Measurements from ENCODE around the gene SAFB2.

SAFB2 gene

GRCh38 chr19:5607318-5608275 lies 15.0 kb downstream of the SAFB2 start:
- Mint-ChIP-seq H3K4me1 (ENCODE audit: low read depth) (no peaks in the 10 kb centered on the region), H3K36me3 (ENCODE audit: low read depth) (peaks cover 84% of the 10 kb centered on the region), H3K27me3 (no peaks in the 10 kb centered on the region), H3K4me3 (no peak overlapping the region), H3K9me3 (no peaks in the 10 kb centered on the region), H3K27ac (no peak overlapping the region)

- no peaks in the 10 kb centered on the region for H3K9me3 Mint-ChIP-seq
- no peak overlapping the region for H3K4me3 Mint-ChIP-seq
- no peaks in the 10 kb centered on the region for H3K27me3 Mint-ChIP-seq
- peaks cover 85% of the 10 kb centered on the region for H3K36me3 Mint-ChIP-seq (ENCODE audit: low read depth)
- no peaks in the 10 kb centered on the region for H3K4me1 Mint-ChIP-seq (ENCODE audit: low read depth)
- no peak overlapping the region for H3K27ac Mint-ChIP-seq
Measured at GRCh38 chr19:5605362-5605761, 17.2 kb downstream of the SAFB2 start.

- no peaks in the 10 kb centered on the region for H3K4me1 Mint-ChIP-seq (ENCODE audit: low read depth)
- no peaks in the 10 kb centered on the region for H3K9me3 Mint-ChIP-seq
- H3K4me3 Mint-ChIP-seq, result no peak overlapping the region
- H3K27me3 Mint-ChIP-seq, result no peaks in the 10 kb centered on the region
- H3K36me3 Mint-ChIP-seq (ENCODE audit: low read depth), result peaks cover 90% of the 10 kb centered on the region
- no peak overlapping the region for H3K27ac Mint-ChIP-seq
Measured at GRCh38 chr19:5603626-5604025, 18.9 kb downstream of the SAFB2 start.

- H3K27me3 Mint-ChIP-seq, result no peaks in the 10 kb centered on the region
- no peak overlapping the region for H3K27ac Mint-ChIP-seq
- H3K9me3 Mint-ChIP-seq, result no peaks in the 10 kb centered on the region
- H3K4me3 Mint-ChIP-seq, result no peak overlapping the region
- H3K4me1 Mint-ChIP-seq (ENCODE audit: low read depth), result no peaks in the 10 kb centered on the region
- H3K36me3 Mint-ChIP-seq (ENCODE audit: low read depth), result peaks cover 81% of the 10 kb centered on the region
Measured at GRCh38 chr19:5600797-5601196, 21.8 kb downstream of the SAFB2 start.

- Mint-ChIP-seq H3K27me3 (no peaks in the 10 kb centered on the region), H3K9me3 (no peaks in the 10 kb centered on the region), H3K36me3 (ENCODE audit: low read depth) (peaks cover 77% of the 10 kb centered on the region)
Measured at GRCh38 chr19:5595745-5596144, 26.8 kb downstream of the SAFB2 start.

GRCh38 chr19:5595129-5595528 lies 27.4 kb downstream of the SAFB2 start:
- Mint-ChIP-seq H3K4me1 (ENCODE audit: low read depth) (peaks cover 2% of the 10 kb centered on the region), H3K4me3 (no peak overlapping the region), H3K9me3 (no peaks in the 10 kb centered on the region), H3K27me3 (no peaks in the 10 kb centered on the region), H3K27ac (peak overlapping the region; percentile 58), H3K36me3 (ENCODE audit: low read depth) (peaks cover 75% of the 10 kb centered on the region)

More at GRCh38 chr19:5595745-5596144, 26.8 kb downstream of the SAFB2 start:
- Mint-ChIP-seq H3K4me1 (ENCODE audit: low read depth) (peaks cover 2% of the 10 kb centered on the region), H3K27ac (peak overlapping the region; percentile 58), H3K4me3 (no peak overlapping the region)

GRCh38 chr19:5594521-5594950 lies 28.0 kb downstream of the SAFB2 start:
- peaks cover 2% of the 10 kb centered on the region for H3K4me1 Mint-ChIP-seq (ENCODE audit: low read depth)
- H3K36me3 Mint-ChIP-seq (ENCODE audit: low read depth), result peaks cover 69% of the 10 kb centered on the region
- H3K9me3 Mint-ChIP-seq, result no peaks in the 10 kb centered on the region
- no peak overlapping the region for H3K4me3 Mint-ChIP-seq
- H3K27ac Mint-ChIP-seq, result peak overlapping the region; percentile 55
- no peaks in the 10 kb centered on the region for H3K27me3 Mint-ChIP-seq

- no peak overlapping the region for H3K4me3 Mint-ChIP-seq
- H3K27ac Mint-ChIP-seq, result no peak overlapping the region
- peaks cover 67% of the 10 kb centered on the region for H3K36me3 Mint-ChIP-seq (ENCODE audit: low read depth)
- H3K27me3 Mint-ChIP-seq, result no peaks in the 10 kb centered on the region
- H3K4me1 Mint-ChIP-seq (ENCODE audit: low read depth), result peaks cover 2% of the 10 kb centered on the region
- H3K9me3 Mint-ChIP-seq, result no peaks in the 10 kb centered on the region
Measured at GRCh38 chr19:5593343-5594255, 29.0 kb downstream of the SAFB2 start.

GRCh38 chr19:5592531-5593342 lies 29.8 kb downstream of the SAFB2 start:
- Mint-ChIP-seq H3K27me3 (no peaks in the 10 kb centered on the region), H3K27ac (no peak overlapping the region), H3K4me3 (no peak overlapping the region), H3K4me1 (ENCODE audit: low read depth) (peaks cover 2% of the 10 kb centered on the region), H3K9me3 (no peaks in the 10 kb centered on the region), H3K36me3 (ENCODE audit: low read depth) (peaks cover 70% of the 10 kb centered on the region)

GRCh38 chr19:5591476-5591875 lies 31.1 kb downstream of the SAFB2 start:
- no peaks in the 10 kb centered on the region for H3K27me3 Mint-ChIP-seq
- H3K4me3 Mint-ChIP-seq, result no peak overlapping the region
- H3K4me1 Mint-ChIP-seq (ENCODE audit: low read depth), result peaks cover 8% of the 10 kb centered on the region
- H3K9me3 Mint-ChIP-seq, result no peaks in the 10 kb centered on the region
- peaks cover 70% of the 10 kb centered on the region for H3K36me3 Mint-ChIP-seq (ENCODE audit: low read depth)
- no peak overlapping the region for H3K27ac Mint-ChIP-seq

- Mint-ChIP-seq H3K27ac (no peak overlapping the region), H3K36me3 (ENCODE audit: low read depth) (peaks cover 68% of the 10 kb centered on the region), H3K4me3 (no peak overlapping the region), H3K9me3 (no peaks in the 10 kb centered on the region), H3K27me3 (no peaks in the 10 kb centered on the region), H3K4me1 (ENCODE audit: low read depth) (peaks cover 14% of the 10 kb centered on the region)
Measured at GRCh38 chr19:5590865-5591154, 31.8 kb downstream of the SAFB2 start.

GRCh38 chr19:5590151-5590864 lies 32.3 kb downstream of the SAFB2 start:
- Mint-ChIP-seq H3K4me1 (ENCODE audit: low read depth) (peaks cover 17% of the 10 kb centered on the region), H3K27ac (no peak overlapping the region), H3K9me3 (no peaks in the 10 kb centered on the region), H3K4me3 (no peak overlapping the region), H3K27me3 (no peaks in the 10 kb centered on the region), H3K36me3 (ENCODE audit: low read depth) (peaks cover 64% of the 10 kb centered on the region)

GRCh38 chr19:5588906-5589676 lies 33.5 kb downstream of the SAFB2 start:
- Mint-ChIP-seq H3K27me3 (no peaks in the 10 kb centered on the region), H3K27ac (no peak overlapping the region), H3K4me3 (no peak overlapping the region), H3K4me1 (ENCODE audit: low read depth) (peaks cover 22% of the 10 kb centered on the region), H3K36me3 (ENCODE audit: low read depth) (peaks cover 58% of the 10 kb centered on the region), H3K9me3 (no peaks in the 10 kb centered on the region)
